H9 (cell line): ENCODE data around the gene ROBO3. TPM values are rescaled to one million over a fixed set of nuclear protein-coding genes. Genes with fewer than 3 reads are reported as not detected.
A peak's percentile ranks its signal among the peaks of the same experiment; 100 is the strongest.

Experiments used
- DNase-seq: peaks from one replicate; pipeline ENCODE4 v3.0.0-alpha.2; 2017
- H2AFZ ChIP-seq: one replicate; pipeline ENCODE4 v1.6.1; 2013; ENCODE audit warnings: mild to moderate bottlenecking, low read length, control low read depth, moderate library complexity
- H2AK5ac ChIP-seq: 2 replicates; pipeline ENCODE4 v1.6.1; 2013; ENCODE audit warnings: low read length, control low read depth, mixed read lengths; ENCODE audit not compliant: insufficient read length
- H2BK120ac ChIP-seq: one replicate; pipeline ENCODE4 v1.6.1; 2013; ENCODE audit warnings: low read depth, mild to moderate bottlenecking, low read length, control low read depth, inconsistent platforms; ENCODE audit not compliant: poor library complexity, severe bottlenecking
- H2BK12ac ChIP-seq: 2 replicates; pipeline ENCODE4 v1.6.1; 2013; ENCODE audit warnings: low read length, control low read depth, mixed read lengths, low read depth; ENCODE audit not compliant: insufficient read length
- H2BK15ac ChIP-seq: 2 replicates; pipeline ENCODE4 v1.6.1; 2013; ENCODE audit warnings: low read depth, low read length, control low read depth
- H2BK20ac ChIP-seq: one replicate; pipeline ENCODE4 v1.6.1; 2013; ENCODE audit warnings: low read depth, mild to moderate bottlenecking, low read length, control low read depth, inconsistent platforms; ENCODE audit not compliant: poor library complexity, severe bottlenecking
- H2BK5ac ChIP-seq: 2 replicates; pipeline ENCODE4 v1.6.1; 2013; ENCODE audit warnings: low read length, control low read depth, mixed read lengths; ENCODE audit not compliant: insufficient read length
- H3K14ac ChIP-seq: 2 replicates; pipeline ENCODE4 v1.6.1; 2013; ENCODE audit warnings: low read length, control low read depth; ENCODE audit not compliant: insufficient read depth
- H3K18ac ChIP-seq: 2 replicates; pipeline ENCODE4 v1.6.1; 2013; ENCODE audit warnings: low read depth, mild to moderate bottlenecking, mixed read lengths, low read length, control low read depth; ENCODE audit not compliant: insufficient read length
- H3K23ac ChIP-seq: 2 replicates; pipeline ENCODE4 v1.6.1; 2013; ENCODE audit warnings: low read length, control low read depth, mixed read lengths, low read depth; ENCODE audit not compliant: insufficient read length
- H3K23me2 ChIP-seq: 2 replicates; pipeline ENCODE4 v1.6.1; 2013; ENCODE audit warnings: low read depth, mild to moderate bottlenecking, mixed read lengths, low read length, control low read depth; ENCODE audit not compliant: insufficient read length, poor library complexity, severe bottlenecking
- H3K27ac ChIP-seq: 2 replicates; pipeline ENCODE4 v1.5.1; 2013; ENCODE audit warnings: low read length, control low read depth, mixed read lengths, low read depth; ENCODE audit not compliant: insufficient read length
- H3K27me3 ChIP-seq: 2 replicates; pipeline ENCODE4 v1.6.1; 2013; ENCODE audit warnings: low read length, control low read depth, inconsistent platforms; ENCODE audit not compliant: insufficient read depth
- H3K4ac ChIP-seq: 2 replicates; pipeline ENCODE4 v1.6.1; 2013; ENCODE audit warnings: low read depth, mild to moderate bottlenecking, control low read depth, inconsistent platforms, low read length, moderate library complexity
- H3K4me1 ChIP-seq: 2 replicates; pipeline ENCODE4 v1.6.1; 2013; ENCODE audit warnings: low read length, control low read depth, inconsistent platforms; ENCODE audit not compliant: insufficient read depth
- H3K4me2 ChIP-seq: 2 replicates; pipeline ENCODE4 v1.6.1; 2013; ENCODE audit warnings: low read length, control low read depth, mixed read lengths; ENCODE audit not compliant: insufficient read length, insufficient read depth
- H3K56ac ChIP-seq: 2 replicates; pipeline ENCODE4 v1.6.1; 2013; ENCODE audit warnings: low read depth, mild to moderate bottlenecking, mixed read lengths, low read length, control low read depth; ENCODE audit not compliant: insufficient read length
- H3K79me1 ChIP-seq: 2 replicates; pipeline ENCODE4 v1.6.1; 2013; ENCODE audit warnings: low read depth, mild to moderate bottlenecking, moderate library complexity, low read length, control low read depth, inconsistent platforms; ENCODE audit not compliant: insufficient read depth, poor library complexity, severe bottlenecking
- H3K79me2 ChIP-seq: 2 replicates; pipeline ENCODE4 v1.6.1; 2013; ENCODE audit warnings: low read length, control low read depth, inconsistent platforms; ENCODE audit not compliant: insufficient read depth
- H3K9ac ChIP-seq: 2 replicates; pipeline ENCODE4 v1.6.1; 2013; ENCODE audit warnings: low read length, control low read depth, mixed read lengths; ENCODE audit not compliant: insufficient read length; ENCODE audit errors: extremely low read depth
- H3K9me3 ChIP-seq: one replicate; pipeline ENCODE4 v1.6.1; 2013; ENCODE audit warnings: low read depth, low read length, inconsistent platforms; ENCODE audit not compliant: control insufficient read depth
- H3T11ph ChIP-seq: one replicate; pipeline ENCODE4 v1.6.1; 2013; ENCODE audit warnings: mild to moderate bottlenecking, low read length, control low read depth, inconsistent platforms
- H4K20me1 ChIP-seq: one replicate; pipeline ENCODE4 v1.6.1; 2013; ENCODE audit not compliant: control insufficient read depth, insufficient read length, insufficient read depth
- H4K5ac ChIP-seq: 2 replicates; pipeline ENCODE4 v1.6.1; 2013; ENCODE audit warnings: low read depth, mild to moderate bottlenecking, mixed read lengths, low read length, control low read depth; ENCODE audit not compliant: insufficient read length
- H4K8ac ChIP-seq: replicated peaks from 2 replicates; pipeline ENCODE4 v1.6.1; 2013; ENCODE audit warnings: low read length, control low read depth, mixed read lengths, low read depth; ENCODE audit not compliant: insufficient read length
- H4K91ac ChIP-seq: 2 replicates; pipeline ENCODE4 v1.6.1; 2013; ENCODE audit warnings: low read depth, mild to moderate bottlenecking, moderate library complexity, mixed read lengths, low read length, control low read depth; ENCODE audit not compliant: insufficient read length
- H3K27ac Mint-ChIP-seq, 3 experiments: 2 replicates in 2 of 3; 3 replicates in 1 of 3; pipeline ENCODE4 v1.8.0; 2020 to 2021; ENCODE audit warnings: mixed read lengths in 3 of 3, mild to moderate bottlenecking in 1 of 3, moderate library complexity in 1 of 3
- H3K27me3 Mint-ChIP-seq: 2 replicates; pipeline ENCODE4 v1.8.0; 2021; ENCODE audit warnings: low read depth, mild to moderate bottlenecking, moderate library complexity, mixed read lengths
- H3K36me3 Mint-ChIP-seq, 3 experiments: 2 replicates in 2 of 3; 3 replicates in 1 of 3; pipeline ENCODE4 v1.8.0; 2020 to 2021; ENCODE audit warnings: low read depth in 3 of 3, mixed read lengths in 3 of 3; ENCODE audit not compliant: insufficient read depth in 1 of 3
- H3K4me1 Mint-ChIP-seq, 2 experiments: 2 replicates each; pipeline ENCODE4 v1.8.0; 2020; ENCODE audit warnings: mixed read lengths in 2 of 2
- H3K4me3 Mint-ChIP-seq, 2 experiments: 2 replicates in 1 of 2; 3 replicates in 1 of 2; pipeline ENCODE4 v1.8.0; 2020 to 2021; ENCODE audit warnings: mild to moderate bottlenecking in 2 of 2, mixed read lengths in 2 of 2, moderate library complexity in 1 of 2
- H3K9me3 Mint-ChIP-seq, 2 experiments: 2 replicates in 1 of 2; 3 replicates in 1 of 2; pipeline ENCODE4 v1.8.0; 2020; ENCODE audit warnings: mild to moderate bottlenecking in 2 of 2, mixed read lengths in 2 of 2, moderate library complexity in 1 of 2
- CTCF ChIP-seq: fragments of 200-600 bp; sonication (generic); conservative IDR thresholded peaks from 3 replicates; pipeline ENCODE4 v1.8.0; 2021; ENCODE audit warnings: antibody characterized with exemption, mild to moderate bottlenecking
- WGBS: extraction: QIAGEN DNeasy Blood & Tissue Kit; methylation state at CpG from one replicate; pipeline ENCODE4 v1.1.7; 2013; ENCODE audit warnings: missing lambda C conversion rate, low lambda C conversion rate, mixed read lengths; ENCODE audit not compliant: insufficient read length; ENCODE audit errors: extremely low coverage; 5-methylcytosine and 5-hydroxymethylcytosine counted together
- total RNA-seq: library from RNA; stranded (reverse); gene quantifications from 2 replicates; pipeline ENCODE4 v1.2.1, GENCODE V29; 2021

The ROBO3 gene
- total RNA-seq, 1 experiment from 2014 or later: 12.6 TPM

GRCh38 chr11:124920870-124921609, 55.8 kb downstream of the ROBO3 start:
- Histone ChIP-seq H3K23ac (no peak overlapping the region), H2AFZ (no peak overlapping the region), H2BK120ac (no peak overlapping the region), H2AK5ac (no peak overlapping the region), H3K9ac (no peak overlapping the region), H3K4me2 (peak overlapping the region; percentile 39), H4K8ac (no peak overlapping the region), H2BK20ac (no peak overlapping the region), H3K18ac (no peak overlapping the region), H3K4me1 (no peaks in the 10 kb centered on the region), H2BK15ac (no peak overlapping the region), H3K4ac (no peak overlapping the region), H3K79me1 (no peaks in the 10 kb centered on the region), H2BK12ac (no peak overlapping the region), H4K91ac (no peak overlapping the region), H3K79me2 (no peaks in the 10 kb centered on the region), H3K14ac (no peak overlapping the region), H3T11ph (no peak overlapping the region), H3K27me3 (peaks cover 17% of the 10 kb centered on the region; the same call in 1 of the 2 replicates), H3K27ac (no peak overlapping the region), H4K5ac (no peak overlapping the region), H3K56ac (no peak overlapping the region), H4K20me1 (no peaks in the 10 kb centered on the region), H2BK5ac (no peak overlapping the region), H3K23me2 (no peaks in the 10 kb centered on the region), H3K9me3 (no peaks in the 10 kb centered on the region)
- Mint-ChIP-seq H3K9me3 (peaks cover 0 to 9% of the 10 kb centered on the region in 2 experiments; a peak in 2 of 5 replicates), H3K27me3 (peaks cover 88% of the 10 kb centered on the region), H3K27ac (no peak overlapping the region), H3K36me3 (no peaks in the 10 kb centered on the region; a peak in 1 of 7 replicates), H3K4me1 (peaks cover 0 to 3% of the 10 kb centered on the region in 2 experiments; a peak in 2 of 4 replicates), H3K4me3 (peak overlapping the region; percentile 57 to 77)
- DNase-seq: peak; percentile 81
- no peak for TF ChIP-seq CTCF
- WGBS: no CpG with 5 or more reads among the region's 82 CpGs
